H1 (cell line): ENCODE data around the gene CCDC106. TPM values are rescaled to one million over a fixed set of nuclear protein-coding genes. Genes with fewer than 3 reads are reported as not detected.

ENCODE experiments used
- CEBPB ChIP-seq: IDR thresholded peaks from 2 replicates; pipeline ENCODE4 v1.6.1; 2012; ENCODE audit warnings: low read depth, low read length
- EZH2 ChIP-seq: fragments of 200-600 bp; sonication (generic); IDR thresholded peaks from 2 replicates; pipeline ENCODE4 v1.7.1; 2012; ENCODE audit warnings: low read depth, mild to moderate bottlenecking, moderate library complexity, low read length, inconsistent platforms; ENCODE audit not compliant: severe bottlenecking
- KDM4A ChIP-seq: IDR thresholded peaks from one replicate; pipeline ENCODE4 v1.7.1; 2012; ENCODE audit warnings: low read depth, mild to moderate bottlenecking, moderate library complexity, low read length, inconsistent platforms; ENCODE audit not compliant: severe bottlenecking
- NRF1 ChIP-seq: IDR thresholded peaks from 2 replicates; pipeline ENCODE4 v1.6.1; 2011; ENCODE audit warnings: mild to moderate bottlenecking, low read depth, low read length, improper control_type of control experiment
- SIN3A ChIP-seq, 2 experiments: IDR thresholded peaks in 1 of 2; conservative IDR thresholded peaks in 1 of 2; 2 replicates each; pipeline ENCODE4 v1.6.1; 2011 to 2012; ENCODE audit warnings: low read length in 2 of 2, improper control_type of control experiment in 1 of 2, low read depth in 1 of 2, mild to moderate bottlenecking in 1 of 2
- YY1 ChIP-seq: IDR thresholded peaks from 2 replicates; pipeline ENCODE4 v1.6.1; 2011; ENCODE audit warnings: low read depth, mild to moderate bottlenecking, low read length
- polyA plus RNA-seq, 7 experiments: library from polyadenylated mRNA; depleted of rRNA in 3 of 7; stranded (reverse) in 5 of 7; unstranded in 2 of 7; fragments of >200 nt in 5 of 7; fragments of 200-250 nt in 2 of 7; gene quantifications; 1 replicate in 5 of 7; 2 replicates in 1 of 7; 4 replicates in 1 of 7; pipeline versions ENCODE4 v1.2.1 to v1.2.3, GENCODE V29; 2011 to 2013; ENCODE audit warnings: missing spikeins in 2 of 7, mixed read lengths in 2 of 7
- total RNA-seq: library from RNA; stranded (reverse); fragmentation: NEBNext Ultra II Directional; extraction: Animal tissue kit (Norgen Biotek cat#: 25700); gene quantifications from 2 replicates; pipeline ENCODE4 v1.2.1, GENCODE V29; 2021
- TF ChIP-seq, protein P1 (sequence below): IDR thresholded peaks from 2 replicates; pipeline ENCODE4 v1.6.1; 2012; ENCODE audit warnings: inconsistent platforms

CCDC106 gene
- total and polyA plus RNA-seq, 2 of the 8 experiments (the other 6 are each of a cell fraction or from before 2014, with no cell fraction given), result 12.0 to 20.1 TPM

DNA sequence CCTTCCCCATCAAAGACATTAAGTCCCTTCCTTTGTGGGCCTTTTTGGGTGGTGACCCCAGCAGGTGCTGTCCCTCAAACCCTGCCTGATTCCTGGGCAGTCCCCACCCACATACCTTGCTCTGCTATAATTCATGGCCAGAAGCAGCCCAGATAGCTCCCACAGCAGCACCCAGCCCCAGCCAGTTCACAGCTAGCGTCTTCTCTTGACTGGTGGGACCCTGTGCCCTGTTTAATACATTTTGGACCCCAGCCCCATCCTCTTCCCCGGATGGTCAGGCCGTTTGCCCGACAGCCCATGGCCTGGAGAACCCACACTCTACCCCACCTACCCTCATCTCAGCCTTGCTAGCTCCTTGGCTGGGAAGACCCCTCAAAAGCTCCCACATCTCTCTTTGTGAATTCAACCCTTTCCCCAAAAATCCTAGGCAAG, 2.1 kb downstream of the CCDC106 start (continued):
- no peak for TF ChIP-seq NRF1
- TF ChIP-seq SIN3A (conservative IDR thresholded peaks at IDR 0.05 in 1 of 2, IDR thresholded peaks at IDR 0.05 in 1 of 2; ENCODE audit: low read depth in 1 of 2, low read length in 2 of 2), result no peak
- TF ChIP-seq KDM4A, result no peak
- TF ChIP-seq YY1, result no peak
- TF ChIP-seq, protein P1, sequence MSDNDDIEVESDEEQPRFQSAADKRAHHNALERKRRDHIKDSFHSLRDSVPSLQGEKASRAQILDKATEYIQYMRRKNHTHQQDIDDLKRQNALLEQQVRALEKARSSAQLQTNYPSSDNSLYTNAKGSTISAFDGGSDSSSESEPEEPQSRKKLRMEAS, result no peak
- TF ChIP-seq EZH2, result no peak
- TF ChIP-seq CEBPB, result no peak
